Bone marrow (tissue), 2 donors: Measurements from ENCODE around the gene HIF3A.

ENCODE experiments used
- DNase-seq, 2 donors: peaks; one replicate each; lab custom pipeline; 2025; lab: John Stamatoyannopoulos, UW

The HIF3A gene

DNA sequence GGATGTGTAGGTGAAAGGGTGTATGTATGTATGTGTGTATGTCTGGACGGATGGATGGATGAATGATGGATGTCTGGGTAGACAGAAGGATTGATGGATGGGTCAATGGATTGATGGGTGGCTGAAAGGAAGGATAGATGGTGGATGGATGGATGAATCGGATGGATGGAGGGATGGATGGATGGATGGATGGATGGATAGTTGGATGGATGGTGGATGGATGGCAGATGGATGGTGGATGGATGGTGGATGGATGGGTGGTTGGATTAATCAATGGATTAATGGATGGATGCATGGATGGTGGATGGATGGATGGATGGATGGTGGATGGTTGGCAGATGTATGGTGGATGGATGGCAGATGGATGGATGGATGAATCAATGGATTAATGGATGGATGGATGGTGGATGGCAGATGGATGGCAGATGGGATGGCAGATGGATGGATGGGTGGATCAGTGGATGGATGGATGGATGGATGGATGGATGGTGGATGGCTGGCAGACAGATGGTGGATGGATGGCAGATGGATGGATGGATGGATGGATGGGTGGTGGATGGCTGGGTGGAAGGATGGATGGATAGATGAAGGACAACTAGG is 33.6 kb downstream of the HIF3A start:
- no peak for DNase-seq

DNA sequence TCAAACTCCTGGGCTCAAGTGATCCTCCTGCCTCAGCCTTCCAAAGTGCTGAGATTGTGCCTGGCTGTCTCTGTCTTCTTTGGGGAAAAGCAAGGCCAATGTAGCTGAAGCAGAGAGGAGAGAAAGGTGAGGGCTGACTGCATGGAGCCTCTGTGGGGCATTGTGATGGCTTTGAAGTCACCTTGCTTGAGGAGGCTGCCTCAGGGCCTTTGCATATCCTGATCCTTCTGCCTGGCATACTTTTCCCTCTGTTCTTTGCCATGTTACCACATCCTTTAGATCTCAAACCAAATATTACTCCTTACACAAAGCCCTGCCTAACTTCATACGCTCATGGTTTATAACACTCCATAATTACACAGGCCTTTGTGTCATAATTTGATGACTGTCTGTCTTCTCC is 40.6 kb downstream of the HIF3A start:
- no peak for DNase-seq

DNA sequence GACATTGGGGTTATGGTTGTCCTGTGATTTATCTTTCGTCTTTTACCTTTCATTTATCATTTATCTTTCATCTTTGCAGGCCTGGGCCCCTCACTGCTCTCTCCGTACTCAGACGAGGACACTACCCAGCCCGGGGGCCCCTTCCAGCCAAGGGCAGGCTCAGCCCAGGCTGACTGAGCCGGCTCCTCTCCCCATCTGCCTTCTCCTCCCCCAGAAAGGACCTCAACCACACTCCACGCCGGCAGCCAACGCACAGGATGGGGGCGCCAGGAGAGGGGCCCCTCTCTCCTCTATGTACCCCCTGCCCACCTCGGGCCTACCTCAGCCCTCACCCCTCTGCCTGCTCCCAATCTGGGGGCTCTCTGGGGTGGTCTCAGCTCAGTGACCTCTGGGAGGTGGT is 42.6 kb downstream of the HIF3A start:
- DNase-seq, result no peak

DNA sequence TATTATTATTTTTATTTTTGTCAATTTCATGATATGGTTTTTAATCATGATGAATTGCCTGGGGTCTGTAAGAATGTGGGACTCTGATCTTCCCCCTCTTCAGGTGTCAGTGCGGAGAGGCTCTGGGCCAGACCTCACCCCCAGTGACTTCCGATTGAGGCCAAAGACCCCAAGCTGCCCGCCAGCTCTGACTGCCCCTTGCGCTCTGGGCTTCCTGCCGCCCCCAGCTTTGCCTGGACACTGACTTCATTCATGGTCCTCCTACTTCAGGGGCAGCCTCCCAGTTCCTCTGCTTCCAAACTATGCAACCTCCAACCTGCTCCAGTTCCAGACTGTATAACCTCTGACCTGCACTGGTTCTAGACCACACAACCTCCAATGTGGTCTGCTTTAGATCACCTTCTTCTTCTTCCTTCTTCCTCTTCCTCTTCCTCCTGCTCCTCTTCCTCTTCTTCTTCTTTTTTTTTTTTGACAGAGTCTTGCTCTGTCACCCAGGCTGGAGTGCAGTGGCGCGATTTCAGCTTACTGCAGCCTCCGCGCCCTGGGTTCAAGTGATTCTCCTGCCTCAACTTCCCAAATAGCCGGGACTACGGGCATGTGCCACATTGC is 43.3 kb downstream of the HIF3A start:
- no peak for DNase-seq

DNA sequence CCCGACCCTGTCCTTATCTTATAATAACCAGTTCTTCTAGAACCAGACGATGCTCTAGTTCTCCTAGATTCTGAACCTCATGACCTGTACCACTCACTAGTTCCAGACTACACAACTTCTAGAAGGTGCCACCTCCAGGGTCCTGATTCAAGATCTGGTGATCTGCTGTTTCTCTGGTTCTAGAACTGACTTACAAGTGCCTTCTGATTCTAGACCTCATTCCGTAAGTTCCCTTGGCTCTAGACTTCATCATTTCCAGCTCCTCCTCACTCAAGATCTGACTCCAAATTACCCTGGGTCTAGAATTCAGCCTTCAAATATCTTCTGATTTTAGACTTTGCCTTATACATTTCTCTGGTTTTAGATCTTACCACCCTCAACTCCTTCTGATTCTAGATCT is 45.1 kb downstream of the HIF3A start:
- DNase-seq, result no peak

DNA sequence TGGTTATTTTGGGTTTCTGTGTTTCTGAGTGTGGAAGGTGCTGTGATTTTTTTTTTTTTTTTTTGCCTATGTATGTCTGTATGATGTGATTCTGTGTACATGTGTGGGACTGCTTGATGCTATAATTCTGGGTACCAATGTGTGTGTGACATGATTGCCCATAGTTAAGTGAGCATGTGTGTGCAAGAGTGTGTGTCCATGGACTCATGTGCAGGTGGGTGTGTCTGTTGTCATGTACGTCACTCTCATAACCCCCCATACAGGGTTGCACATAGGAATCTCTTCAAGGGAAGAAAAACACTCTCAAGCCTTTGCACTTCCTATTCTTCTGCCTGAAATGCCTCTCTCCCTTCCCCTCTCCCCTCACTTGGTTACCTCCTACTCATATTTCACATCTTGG is 47.5 kb downstream of the HIF3A start:
- DNase-seq, result no peak

DNA sequence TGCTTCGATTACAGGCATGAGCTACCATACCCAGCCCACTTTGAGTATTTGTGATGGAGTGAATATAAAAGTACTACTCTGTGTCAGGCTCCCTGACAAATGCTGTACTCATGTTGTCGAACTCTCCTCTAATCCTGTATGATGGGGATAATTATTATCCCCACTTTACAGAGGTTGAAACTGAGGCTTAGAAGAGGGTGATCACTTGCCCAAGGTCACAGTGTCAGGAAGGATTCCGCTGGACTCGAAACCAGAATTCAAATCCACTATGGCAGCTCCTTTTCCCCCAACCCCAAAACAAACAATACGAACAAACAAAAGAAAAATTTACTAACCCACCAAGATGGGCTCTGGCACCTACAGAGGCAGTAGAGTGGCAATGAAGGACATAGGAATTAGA is 48.3 kb downstream of the HIF3A start:
- no peak for DNase-seq

DNA sequence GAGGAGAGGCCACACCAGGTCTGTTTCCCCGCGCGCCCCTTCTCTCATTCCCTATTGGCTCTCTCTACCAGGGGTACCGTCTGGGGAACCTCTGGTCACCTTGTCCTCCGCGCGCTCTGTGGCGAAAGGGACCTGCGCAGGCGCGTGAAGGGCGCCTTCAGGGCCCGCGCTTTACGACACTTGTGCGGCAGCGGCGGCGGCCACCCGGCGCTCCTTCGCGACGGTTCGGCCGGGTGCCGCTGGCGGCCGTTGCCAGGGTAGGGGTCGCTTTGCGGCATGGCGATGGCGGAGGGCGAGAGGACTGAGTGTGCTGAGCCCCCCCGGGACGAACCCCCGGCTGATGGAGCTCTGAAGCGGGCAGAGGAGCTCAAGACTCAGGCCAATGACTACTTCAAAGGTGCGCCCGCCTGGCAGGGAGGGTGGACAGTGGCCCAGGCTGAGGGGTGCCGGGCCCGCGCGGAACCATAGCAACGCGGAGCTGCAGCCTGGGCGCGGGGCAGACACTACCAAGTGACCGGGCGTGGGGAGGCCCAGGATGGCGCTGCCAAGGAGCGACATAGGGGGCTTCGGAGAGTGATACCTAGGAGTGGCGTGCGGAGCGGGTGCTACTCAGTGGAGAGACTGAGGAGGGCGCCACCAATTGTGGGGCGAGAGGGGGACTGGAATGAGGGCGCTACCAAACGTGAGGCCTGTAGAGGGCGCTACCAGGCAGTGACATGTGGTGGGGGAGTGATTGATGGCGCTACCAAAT is 50.2 kb downstream of the HIF3A start, which contains the start of gene PPP5C:
PPP5C (plus strand) TSS at position 267 of the 751 bp plus-strand sequence; CDS start at position 277, 10 bp downstream.
- peak; percentile 72 for DNase-seq

DNA sequence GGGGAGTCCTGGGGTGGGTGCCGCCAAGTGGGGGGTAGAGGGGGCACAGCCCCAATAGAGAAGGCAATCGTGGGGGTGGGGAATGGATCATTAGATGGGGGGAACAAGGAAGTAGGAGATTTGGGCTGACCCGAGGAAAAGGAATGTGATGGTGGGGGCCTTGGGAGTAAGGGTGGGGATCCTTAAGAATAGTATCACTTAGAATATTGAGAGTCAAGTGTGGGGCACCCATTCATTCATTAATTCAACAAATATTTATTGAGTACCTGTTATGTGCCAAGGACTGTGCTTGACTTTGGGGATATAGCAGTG is 50.7 kb downstream of the HIF3A start:
- no peak for DNase-seq

DNA sequence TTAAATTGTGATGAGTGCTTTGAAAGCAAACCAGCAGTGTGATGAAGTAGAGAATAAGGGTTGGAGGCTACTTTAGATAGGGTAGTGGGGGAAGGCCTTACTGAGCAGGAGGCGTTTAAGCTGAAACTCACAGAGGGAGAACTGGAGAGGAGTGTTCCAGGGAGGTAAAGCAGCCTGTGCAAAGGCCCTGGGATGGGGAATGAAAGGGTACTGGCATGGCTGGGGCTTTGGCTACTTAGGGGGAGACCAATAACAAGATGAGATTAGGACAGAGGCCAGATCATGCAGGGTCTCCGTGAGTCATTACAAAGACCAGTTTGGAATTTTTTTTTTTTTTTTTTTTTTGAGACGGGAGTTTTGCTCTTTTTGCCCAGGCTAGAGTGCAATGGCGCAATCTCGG is 51.1 kb downstream of the HIF3A start:
- DNase-seq, result no peak

DNA sequence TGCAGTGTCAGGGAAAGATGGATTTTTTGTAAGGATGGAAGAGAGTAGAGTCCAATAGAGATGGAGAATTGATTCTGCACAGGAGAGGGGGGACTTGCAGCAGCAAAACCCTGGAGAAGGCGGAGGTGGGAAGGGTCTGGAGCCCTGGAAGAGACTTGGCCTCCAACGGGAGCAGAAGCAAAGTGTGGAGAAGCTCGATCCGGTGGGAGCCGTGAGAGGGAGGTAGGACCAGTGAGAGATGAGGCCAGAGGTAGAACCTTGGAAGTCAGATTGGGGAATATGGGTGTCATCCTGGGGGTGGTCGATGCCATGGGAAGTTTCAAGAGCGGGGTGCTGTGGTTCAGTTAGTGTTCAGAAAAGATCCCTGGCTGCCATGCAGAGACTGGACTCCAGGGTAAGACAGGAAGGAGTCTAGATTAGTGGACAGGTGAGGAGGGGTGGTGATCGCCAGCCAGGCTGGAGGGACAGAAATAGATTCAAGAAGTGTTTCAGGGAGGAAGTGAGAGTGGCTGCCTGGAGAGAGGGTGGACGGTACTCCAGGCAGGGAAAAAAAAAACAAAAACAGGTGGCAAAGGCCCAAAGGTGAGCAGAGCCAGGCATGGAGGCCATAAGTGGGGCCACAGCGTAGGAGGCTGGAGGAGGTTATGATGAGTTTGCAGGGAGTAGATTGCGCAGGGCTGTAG is 52.6 kb downstream of the HIF3A start:
- no peak for DNase-seq

DNA sequence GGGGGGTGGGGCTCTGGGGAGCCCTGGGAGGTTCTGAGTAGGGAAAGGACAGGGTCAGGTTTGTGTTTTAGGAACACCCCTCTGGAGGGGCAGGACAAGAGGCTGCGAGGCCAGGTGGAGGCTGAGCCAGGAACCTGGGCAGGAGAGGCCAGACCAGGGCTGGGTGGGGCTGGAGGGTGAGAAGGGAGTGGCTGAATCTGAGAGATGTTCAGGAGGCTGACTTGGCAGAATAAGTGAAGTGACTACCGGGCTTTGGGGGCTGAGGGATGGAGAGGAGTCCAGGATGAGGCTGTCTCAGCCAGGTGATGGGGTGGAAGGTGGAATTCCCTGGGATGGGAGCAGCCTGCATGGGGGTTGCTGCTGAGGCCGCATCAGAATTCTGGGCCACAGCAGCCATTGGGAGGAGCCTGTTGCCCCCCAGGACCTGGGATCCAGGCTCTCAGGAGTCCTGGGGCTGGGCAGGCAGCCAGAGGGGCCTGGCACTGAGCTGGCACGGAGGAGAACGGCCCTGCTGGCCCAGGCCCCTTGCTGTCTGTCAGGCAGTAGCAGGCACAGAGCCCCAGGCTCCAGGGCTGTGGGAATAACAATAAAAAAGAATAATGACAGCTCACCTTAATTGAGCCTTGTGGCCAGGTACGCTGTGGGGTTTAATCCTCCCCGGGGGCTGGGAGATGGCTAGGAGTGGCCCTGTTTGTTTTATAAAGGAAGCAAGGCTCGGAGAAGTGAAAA is 53.4 kb downstream of the HIF3A start:
- no peak for DNase-seq

DNA sequence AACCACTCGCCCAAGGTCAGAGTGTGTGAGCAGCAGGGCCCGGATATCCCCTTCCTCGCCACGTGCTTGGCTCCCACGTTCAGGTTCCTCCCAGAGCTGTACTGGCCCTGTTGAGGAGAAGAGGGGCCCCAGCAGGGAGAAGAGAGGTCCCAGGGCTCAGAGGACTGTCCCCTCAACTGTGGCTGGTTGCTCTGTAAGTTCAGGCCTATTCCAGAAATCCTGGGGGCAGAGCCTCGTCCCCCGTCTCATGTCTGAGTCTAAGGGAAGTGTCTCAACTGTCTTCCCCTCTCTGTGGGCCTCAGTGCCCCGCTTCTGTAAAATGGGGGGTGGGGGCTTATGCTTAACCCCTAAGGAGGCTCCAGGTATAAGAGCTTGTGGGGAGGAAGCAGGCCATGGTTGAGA is 53.9 kb downstream of the HIF3A start:
- no peak for DNase-seq

DNA sequence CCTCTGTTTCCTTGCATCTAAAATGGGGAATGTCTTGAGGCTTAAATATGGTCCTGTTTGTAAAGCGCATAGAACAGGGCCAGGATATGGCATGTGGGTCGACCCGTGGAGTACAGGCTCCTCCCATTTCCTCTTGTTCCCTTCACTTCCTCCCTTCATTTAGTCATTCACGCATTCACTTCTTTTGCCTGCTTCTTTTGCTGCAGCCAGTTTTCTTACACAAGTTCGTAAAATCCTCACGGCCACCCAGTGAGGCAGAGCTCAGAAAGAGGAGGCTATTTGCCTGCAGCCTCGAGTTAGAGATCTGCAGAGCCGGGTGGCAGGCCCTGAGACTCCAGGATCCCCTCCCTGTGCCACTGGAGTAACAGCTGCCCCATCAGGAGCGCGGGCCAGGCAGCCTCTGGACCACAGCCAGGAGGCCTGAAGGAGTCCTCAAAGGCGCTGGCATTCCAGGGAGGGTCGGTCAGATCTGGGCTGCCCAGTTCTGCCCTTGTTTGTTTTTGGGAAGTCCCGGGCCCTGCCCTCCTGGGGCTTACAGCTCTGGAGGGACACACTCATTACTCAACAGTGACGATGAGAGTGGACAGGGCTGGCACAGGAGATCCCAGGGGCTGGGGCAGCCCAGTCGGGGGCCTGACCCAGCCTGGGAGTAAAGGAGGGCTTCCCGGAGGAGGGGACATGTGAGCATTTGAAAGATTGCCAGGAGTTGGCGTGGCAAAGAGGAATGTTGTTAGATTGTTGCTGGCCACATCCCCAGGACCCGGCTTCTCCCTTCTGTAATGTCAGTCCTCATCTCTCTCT is 54.6 kb downstream of the HIF3A start:
- DNase-seq, result no peak

DNA sequence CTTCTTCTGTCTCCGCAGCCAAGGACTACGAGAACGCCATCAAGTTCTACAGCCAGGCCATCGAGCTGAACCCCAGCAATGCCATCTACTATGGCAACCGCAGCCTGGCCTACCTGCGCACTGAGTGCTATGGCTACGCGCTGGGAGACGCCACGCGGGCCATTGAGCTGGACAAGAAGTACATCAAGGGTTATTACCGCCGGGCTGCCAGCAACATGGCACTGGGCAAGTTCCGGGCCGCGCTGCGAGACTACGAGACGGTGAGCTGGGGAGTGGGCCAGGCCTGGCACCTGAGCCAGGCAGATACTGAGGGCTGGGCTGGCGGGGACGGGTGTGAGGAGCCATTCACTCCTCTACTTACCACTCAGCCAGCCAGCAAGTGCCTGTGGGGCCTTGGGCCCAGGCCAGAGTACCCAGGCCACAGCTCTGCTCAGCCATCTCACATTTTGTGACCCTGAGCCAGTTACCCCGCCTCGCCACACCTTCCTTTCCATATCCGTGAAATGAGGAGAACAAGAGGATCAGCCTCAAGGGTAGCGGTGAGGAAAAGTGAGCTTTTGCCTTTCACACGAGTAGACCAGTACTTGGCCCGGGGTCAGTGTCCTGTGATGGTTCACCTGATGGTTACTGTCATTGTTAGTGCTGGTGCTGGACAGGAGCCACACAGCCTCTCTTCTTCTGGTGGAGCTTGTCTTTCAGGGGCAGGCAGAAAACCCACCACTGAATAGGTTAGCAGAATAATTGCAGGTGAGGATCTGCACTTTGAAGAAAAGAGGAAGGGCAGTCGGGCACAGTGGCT is 57.1 kb downstream of the HIF3A start:
- DNase-seq, result no peak

DNA sequence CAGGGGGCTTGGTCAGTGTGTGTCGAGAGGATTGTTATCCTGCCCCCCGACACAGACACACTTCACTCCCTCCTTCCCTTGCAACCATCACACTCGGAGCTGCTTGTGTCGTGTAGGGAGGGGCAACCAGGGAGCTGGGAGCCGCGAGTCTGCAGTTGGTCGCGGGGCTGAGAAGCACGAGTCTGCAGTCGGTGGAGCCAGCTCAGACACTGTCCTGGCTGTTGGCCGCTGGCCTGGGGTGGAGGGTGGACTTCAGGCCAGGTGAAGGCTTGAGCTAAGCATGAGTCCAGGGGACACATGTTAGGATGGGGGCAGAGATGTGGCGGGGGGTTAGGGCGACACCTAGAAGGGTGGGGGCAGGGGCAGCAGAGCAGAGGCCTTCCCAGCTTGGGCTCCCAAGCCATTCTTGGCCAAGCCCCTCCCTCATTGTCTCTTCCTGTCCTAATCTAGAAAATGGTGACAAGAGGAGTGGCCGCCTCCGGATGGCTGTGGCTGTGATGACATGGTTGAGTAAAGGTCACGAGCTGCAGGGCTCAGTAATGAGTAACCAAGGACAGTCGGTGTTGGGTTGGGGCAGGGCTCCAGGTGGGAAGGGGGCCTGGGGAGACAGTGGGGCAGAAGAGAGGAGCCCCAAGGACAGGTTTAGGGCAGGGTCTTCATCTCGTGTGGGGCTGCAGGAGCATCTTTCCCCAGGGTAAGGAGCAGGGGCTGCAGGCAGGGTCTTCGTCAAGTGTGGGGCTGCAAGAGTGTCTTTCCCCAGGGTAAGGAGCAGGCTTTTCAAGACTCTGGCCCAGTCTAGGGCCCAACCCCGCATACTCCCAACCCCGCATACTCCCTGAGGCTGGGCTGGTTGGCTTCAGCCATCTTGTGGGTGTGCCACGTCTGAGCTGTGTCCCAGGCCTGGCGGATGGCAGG is 58.6 kb downstream of the HIF3A start:
- no peak for DNase-seq

DNA sequence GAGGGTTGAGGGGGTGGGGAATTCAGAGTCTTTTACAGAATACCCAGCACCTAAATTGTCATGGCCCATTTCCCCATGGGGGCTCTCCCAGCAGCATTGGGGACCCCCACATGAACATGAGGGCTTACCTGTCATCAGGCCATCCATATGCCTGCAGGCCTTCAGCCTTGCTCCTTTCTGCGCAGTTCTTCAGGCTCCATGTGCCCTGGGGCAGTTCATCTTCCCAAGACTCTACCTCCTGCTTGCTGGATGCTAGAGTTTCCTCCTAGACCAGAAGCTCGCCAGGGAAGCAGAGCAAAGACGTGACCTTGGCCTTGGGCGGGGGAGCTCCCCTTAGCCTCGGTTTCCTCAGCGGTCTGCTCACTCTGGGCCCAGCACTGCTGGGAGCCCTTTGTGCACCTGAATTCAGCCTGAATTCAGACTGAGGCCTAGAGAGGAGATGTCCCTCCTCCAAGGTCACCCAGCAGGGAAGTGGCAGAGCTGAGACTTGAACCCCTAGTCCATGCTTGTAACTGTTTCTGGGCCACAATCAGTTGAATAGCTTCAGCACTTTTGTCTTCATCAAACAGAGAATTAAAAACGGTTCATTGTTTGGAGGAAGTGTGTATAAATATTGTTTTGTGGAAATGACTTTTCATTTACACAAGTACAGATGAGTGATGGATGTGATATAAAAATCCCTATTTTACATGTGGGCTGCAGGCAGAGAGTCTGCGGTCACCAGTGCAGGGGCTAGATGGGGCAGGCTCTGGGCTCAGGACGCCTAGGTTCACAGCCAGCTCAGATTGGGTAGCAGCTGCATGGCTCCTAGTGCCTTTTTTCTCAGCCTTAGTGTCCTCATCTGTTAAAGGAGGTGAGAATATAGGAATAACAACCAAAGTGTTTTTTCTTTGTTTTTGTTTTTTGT is 59.6 kb downstream of the HIF3A start:
- no peak for DNase-seq

DNA sequence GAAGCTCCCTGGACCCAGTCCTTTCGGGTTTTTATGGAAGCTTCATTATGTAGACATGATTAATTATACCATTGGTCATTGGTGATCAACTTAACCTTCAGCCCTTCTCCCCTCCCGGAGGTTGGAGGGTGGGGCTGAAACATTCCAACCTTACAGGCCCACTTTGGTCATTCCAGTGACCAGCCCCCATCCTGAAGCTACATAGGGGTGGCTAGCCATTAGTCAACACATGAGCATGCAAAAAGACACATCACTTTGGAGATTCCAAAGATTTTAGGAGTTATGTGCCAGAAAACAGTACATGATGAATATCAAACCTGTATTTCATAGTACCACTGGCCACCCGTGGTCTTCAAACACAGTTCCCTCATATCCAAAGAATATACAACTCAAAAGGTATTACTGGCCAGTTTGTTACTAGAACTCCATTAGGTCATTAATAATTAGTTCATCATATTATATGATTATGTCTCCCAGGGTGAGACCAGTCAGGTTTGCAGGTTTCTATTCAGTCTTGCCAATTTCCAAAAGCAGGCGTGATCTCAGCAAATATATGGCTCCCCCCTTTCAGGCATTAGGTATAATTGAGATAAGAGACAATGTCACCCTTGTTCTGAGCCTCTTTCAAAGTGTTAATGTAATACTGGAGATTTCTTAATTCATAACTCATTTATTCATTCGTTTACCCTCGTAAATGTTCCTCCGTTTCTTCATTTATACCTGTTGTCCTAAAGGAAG is 61.2 kb downstream of the HIF3A start:
- no peak for DNase-seq
